HG02642 (cell line): ENCODE results near the gene FAM8A1.
"Not testable (repeated sequence)": the region's sequence is repeated elsewhere in the genome, so short reads cannot be mapped to it uniquely, and the experiment has no call there.

Experiments used
- ATAC-seq: cut with Tn5 transposase; IDR thresholded peaks from one replicate; pipeline ENCODE4 v1.9.1; 2021; ENCODE audit warnings: mild to moderate bottlenecking; ENCODE audit not compliant: unreplicated experiment, poor library complexity

FAM8A1 gene

GRCh38 chr6:17599877-17600526 is at the start of gene FAM8A1:
Gene FAM8A1 (plus strand): TSS chr6:17600302. CDS start chr6:17600410, 108 bp downstream.
- ATAC-seq = peak; percentile 90

DNA sequence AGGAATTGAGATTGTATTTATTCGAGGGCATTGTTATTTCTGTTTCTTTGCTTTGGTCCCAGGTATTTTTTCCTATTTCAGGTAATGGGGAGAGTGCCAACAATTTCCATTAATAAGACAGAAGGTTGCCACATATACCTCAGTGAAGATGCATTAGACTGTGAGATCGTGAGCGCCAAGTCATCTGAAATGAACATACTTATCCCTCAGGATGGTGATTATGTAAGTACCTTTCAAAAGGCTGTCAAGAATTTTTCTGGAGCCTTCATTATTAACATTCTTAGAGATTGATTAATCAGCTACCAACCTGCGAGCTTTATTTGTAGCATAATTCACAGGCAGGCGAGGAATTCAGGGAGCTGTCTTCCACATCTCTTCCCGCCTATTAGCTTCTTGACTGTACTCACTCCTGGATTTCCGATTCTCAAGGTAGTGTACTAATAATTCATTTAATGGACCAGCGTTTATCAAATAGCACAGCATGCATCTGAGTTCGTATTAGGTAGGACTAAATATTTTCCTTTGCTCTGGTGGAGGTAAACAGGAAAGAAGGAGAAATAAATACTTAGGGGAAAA is 48.6 kb upstream of the FAM8A1 start:
- no peak for ATAC-seq

DNA sequence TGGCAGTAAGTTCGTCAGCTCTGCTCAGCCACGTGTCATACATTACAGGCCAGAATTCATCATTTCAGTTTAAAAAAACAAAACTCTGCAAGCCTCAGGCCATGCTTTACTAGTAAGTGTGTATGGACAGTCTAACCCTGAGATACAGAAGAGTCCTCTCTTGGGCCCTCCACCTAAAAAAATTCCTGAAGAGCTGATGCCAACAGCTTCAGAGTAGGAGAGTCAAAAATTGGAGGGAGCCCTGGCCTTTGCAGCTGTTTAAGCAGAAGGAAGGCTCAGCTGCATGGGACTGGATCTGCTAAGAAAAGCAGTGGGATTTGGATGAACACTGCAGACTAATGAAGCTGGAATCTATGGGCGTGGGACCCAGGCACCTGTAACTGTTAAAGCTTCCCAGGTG is 47.2 kb upstream of the FAM8A1 start:
- ATAC-seq = no peak

GRCh38 chr6:17556014-17556413 is 44.1 kb upstream of the FAM8A1 start:
- no peak for ATAC-seq

DNA sequence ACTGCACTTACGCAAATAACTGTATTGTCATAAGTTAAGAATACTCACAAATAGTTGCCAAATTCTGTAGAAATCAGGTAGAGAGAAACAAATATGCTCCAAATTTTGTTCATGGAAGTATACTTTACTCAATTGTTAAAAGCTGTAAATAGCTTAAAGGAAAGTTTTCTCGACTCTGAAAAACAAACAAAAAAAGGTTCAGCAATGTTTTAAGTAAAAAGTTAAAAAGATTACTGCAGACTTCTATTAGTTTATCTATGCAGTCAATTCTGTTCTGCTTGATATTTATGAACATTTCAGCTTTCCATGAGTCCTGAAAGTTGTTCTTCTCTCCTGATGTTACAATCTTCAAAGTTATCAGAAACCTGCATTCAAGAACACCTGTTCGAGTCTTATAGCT is 37.5 kb upstream of the FAM8A1 start:
- no peak for ATAC-seq

DNA sequence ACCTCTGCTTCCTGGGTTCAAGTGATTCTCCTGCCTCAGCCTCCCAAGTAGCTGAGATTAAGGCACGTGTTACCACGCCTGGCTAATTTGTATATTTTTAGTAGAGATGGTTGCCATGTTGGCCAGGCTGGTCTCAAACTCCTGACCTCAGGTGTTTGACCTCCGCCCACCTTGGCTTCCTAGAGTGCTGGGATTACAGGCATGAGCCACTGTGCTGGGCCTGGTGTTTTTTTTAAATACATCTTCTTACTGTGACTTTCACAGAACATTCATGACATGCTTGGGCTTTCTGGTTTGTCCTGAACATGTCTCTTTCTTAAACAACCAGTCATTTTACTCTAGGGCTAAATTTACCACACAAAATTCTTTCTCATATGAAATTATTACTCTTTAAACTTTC is 34.7 kb upstream of the FAM8A1 start:
- ATAC-seq = no peak

- no peak for ATAC-seq
Measured at GRCh38 chr6:17574866-17575560, 25.1 kb upstream of the FAM8A1 start.

DNA sequence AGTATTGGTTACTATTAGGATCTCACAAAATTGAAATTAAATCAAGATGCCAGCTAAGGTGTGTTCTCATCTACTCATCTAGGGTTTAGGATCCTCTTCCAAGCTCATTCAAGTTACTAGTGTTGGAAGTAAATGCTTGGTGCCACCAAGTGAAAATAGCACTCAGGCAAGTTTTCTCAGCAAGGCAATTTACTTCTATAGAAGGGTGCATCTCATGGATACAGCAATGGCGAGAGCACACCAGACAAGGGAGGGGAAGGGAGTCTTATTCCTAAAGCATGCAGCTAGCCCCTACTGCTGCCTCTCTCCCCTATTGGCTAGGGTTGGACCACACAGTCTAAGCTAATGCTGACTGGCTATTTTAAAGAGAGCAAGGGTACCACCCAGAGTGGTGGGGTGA is 23.0 kb upstream of the FAM8A1 start:
- ATAC-seq = no peak

GRCh38 chr6:17580518-17581048 is 19.5 kb upstream of the FAM8A1 start:
- peak; percentile 54 for ATAC-seq

DNA sequence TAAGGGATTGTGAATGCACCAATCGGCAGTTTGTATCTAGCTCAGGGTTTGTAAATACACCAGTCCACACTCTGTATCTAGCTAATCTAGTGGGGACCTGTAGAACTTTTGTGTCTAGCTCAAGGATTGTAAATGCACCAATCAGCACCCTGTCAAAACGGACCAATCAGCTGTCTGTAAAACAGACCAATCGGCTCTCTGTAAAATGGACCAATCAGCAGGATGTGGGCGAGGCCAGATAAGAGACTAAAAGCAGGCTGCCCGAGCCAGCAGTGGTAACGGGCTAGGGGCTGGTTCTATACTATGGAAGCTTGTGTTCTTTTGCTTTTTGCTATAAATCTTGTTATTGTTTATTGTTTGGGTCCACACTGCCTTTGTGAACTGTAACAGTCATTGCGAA is 18.8 kb upstream of the FAM8A1 start:
- ATAC-seq = not testable (repeated sequence)

DNA sequence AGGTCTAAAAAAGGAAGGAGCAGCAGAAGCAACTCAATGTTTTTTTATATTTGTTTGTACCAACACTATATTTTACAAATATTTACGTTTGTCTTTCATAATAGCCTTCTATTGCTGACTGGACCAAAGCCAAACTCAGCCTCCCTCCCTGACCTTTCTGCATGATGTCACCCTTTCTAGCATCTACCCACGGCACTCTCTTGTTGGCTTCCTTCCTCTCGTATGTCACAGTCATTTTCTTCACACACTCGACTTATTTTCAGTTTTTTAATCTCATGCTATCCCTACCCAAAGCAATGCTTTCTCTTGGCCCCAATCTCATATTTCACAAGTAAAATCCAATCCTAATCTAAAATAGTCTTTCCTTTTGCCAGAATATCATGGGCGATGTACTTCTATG is 16.3 kb upstream of the FAM8A1 start:
- ATAC-seq = no peak

- peak; percentile 50 for ATAC-seq
Measured at GRCh38 chr6:17584241-17584803, 15.8 kb upstream of the FAM8A1 start.

DNA sequence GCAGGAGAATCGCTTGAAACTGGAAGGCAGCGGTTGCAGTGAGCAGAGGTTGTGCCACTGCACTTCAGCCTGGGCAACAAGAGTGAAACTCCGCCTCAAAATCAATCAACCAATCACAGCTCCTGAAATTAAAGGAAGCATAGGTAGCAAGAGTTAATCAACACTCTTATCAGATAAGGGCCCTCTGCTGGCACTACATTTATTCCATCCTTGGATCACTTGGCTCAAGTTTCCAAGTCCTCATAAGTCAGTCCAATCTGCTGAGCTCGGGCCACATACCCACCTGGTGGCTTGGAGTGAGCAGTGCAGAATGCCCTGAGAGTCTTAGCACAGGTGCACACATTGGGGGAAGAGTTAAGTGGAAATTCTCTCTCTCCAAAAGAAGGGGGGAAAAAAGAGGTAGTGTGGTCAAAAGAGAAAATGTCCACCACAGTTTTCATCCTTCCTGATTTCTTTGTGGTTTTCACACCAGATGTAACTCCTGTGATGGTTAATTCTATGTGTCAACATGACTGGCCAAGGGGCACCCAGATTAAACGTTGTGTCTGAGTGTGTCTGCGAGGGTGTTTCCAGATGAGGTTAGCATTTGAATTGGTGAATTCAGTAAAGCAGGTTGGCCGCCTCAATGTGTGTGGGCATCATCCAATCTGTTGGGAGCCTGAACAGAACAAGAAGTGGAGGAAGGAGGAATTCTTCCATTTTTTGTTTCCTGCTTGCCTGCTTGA is 14.2 kb upstream of the FAM8A1 start:
- ATAC-seq = no peak

DNA sequence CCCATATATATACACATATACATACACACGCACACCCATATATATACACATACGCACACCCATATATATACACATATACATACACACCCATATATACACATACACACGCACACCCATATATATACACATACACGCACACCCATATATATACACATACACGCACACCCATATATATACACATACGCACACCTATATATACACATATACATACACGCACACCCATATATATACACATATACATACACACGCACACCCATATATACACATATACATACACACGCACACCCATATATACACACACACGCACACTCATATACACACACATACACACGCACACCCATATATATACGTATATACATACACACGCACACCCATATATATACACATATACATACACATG is 13.5 kb upstream of the FAM8A1 start:
- ATAC-seq = not testable (repeated sequence)

- ATAC-seq = no peak
Measured at GRCh38 chr6:17588011-17588410, 12.1 kb upstream of the FAM8A1 start.

DNA sequence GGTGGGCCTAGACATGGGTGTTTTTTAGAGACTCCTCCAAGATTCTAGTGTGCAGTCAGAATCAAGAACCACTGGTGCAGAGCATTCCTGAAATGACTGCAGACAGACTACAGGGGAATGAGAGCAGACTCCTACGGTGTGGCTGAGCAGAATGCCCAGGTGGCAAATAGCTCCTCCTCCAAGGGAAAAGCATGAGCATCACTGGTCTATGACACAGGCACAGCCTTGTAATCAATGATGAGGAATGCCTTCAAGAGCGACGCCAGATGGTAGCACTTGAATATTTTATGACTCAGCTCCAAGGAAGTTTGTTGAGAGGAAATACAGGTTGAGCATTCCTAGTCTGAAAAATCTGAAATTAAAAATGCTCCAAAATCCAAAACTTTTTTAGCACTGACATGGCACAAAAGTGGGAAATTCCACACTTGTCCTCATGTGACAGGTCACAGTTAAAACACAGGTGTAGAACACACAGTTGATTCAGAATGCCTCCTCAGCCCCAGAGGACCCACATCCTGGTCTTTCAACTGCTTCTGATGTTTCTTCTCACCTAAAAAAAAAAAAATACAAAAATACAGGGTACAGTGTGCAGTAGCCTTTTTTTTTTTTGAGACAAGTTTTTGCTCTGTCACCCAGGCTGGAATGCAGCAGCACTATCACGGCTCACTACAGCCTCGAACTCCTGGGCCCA is 10.6 kb upstream of the FAM8A1 start:
- no peak for ATAC-seq

DNA sequence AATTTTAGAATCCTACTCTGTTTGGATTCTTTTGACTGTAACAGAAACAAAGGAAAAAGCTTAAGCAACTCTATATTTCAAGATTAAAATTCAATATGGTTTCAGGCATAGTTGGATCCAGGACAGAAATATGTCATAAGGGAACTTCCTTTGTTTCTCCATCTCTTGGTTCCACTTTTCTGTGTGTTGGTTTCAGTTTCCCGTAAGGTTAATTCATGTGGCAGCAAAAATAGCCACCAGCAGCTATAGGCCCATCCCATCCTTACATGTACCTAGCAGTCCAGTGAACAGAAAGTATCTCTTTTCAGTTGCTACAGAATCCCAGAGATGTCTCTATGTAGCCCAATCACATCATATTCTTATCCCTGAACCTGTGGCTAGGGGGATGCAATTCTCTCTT is 8.8 kb upstream of the FAM8A1 start:
- ATAC-seq = no peak

DNA sequence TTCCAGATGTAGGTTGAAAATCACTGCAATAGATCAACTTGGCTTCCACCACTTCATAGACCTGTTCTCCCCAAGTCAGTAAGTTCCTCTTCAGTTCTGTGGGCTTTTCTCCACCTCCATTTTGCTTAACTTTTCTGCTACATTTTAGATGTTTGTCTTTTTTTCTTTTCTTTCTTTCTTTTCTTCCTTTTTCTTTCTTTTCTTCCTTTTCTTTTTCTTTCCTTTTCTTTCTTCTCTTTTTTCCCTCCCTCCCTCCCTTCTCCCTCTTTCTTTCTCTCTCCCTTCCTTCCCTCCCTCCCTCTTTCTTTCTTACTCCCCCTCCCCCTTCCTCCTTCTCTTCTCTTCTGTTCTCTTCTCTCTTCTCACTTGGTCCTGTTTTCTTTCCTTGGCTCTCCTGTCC is 6.9 kb upstream of the FAM8A1 start:
- ATAC-seq = no peak

DNA sequence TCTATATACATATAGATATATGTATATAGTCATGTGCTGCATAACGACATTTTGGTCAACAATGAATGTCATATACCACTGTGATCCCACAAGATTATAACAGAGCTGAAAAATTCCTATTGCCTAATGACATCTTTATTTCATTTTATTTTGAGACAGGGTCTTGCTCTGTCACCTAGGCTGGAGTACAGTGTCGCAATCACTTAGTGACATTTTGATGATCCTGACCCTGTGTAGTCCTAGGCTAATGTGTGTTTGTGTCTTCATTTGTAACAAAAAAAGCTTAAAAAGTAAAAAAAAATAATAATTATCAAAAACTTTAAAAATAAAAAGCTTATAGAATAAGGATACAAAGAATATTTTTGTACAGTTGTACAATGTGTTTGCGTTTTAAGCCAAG is 4.0 kb upstream of the FAM8A1 start:
- no peak for ATAC-seq
